Brain pericyte (primary cell): ENCODE results near the gene GLIS1.

Experiments
- DNase-seq: peaks from one replicate; pipeline ENCODE4 v3.0.0-alpha.2; 2012; ENCODE audit warnings: low read depth, low spot score

The GLIS1 gene

DNA sequence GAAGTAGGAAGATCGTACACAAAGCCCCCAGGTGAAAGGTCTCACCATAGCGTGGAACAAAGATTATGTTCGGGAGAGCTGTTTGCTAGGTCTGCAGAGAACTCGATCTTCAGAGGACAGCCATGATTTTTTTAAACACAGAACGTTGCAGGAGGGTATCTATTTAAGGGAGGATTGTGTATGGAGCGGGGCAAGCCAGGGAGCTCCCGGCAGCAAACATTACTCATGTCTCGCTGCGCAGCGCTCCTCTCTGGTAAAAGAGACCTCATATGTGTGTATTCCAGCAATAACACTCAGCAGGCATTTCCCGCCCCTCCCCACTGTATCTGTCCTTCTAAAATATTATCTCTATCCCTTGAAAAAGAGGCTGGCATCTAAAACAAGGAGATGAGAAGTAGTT is 2.7 kb downstream of the GLIS1 start:
- no peak for DNase-seq

DNA sequence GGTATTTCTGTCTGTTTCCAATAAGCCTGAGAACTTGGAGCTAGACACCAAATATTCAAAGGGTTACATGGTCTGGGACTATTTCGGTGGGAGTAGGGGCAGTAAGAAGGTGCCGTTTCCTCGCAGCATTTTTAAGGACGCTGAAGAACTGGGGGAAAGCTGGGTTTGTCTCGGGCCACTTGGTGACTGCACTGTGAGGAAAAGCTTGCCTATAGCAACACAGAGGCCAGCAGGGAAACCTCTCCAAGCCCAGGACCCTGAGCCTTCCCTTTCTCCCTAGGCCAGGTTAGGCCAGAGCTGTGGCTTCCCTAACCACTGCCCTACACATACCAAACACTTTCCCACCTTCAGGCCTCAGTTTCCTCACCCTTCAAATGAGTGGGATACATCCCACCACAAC is 3.3 kb downstream of the GLIS1 start:
- DNase-seq = no peak

DNA sequence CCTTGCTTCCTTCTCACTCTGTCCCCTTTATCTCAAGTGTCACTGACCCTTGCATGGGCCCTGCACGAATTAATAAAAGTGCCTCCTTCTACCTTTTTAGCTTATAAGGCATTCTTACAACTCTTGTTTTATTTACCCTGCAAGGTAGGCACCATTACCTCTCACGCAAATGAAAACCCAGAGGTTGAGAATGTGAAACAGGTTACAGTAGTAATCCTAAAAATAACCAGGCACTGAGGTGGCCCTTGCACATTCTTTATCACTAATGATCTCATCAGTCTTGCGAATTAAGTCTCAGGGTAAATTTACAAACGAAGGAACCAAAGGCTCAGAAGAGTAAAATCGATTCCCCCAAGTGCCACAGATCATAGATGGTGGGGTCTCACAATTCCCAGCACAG is 3.7 kb downstream of the GLIS1 start:
- no peak for DNase-seq

DNA sequence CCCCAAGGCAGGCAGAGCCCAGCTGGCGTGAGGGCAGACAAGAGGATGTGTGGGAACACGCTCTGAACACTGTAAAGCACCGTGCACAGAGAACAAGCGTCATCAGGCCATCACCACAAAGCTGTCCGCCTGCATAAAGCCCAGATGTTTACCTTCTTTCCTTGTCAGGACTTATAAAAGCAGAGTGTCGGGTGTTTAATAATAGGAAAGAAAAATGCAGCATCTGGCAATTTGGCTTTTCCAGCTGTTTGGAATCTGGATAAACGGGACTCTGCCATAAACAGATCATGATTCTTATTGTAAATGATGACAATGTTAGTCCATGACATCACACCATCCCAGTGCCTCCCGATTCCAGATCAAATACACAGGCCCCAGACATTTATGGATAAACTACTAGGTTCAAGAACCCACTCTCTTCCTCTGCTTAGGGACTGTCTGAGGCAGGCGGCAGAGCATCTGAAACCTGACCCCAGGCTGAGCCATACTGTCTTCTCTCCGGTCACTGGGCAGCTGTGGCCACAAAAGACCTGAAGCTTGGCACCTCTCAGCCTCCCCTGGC is 4.2 kb downstream of the GLIS1 start:
- no peak for DNase-seq

DNA sequence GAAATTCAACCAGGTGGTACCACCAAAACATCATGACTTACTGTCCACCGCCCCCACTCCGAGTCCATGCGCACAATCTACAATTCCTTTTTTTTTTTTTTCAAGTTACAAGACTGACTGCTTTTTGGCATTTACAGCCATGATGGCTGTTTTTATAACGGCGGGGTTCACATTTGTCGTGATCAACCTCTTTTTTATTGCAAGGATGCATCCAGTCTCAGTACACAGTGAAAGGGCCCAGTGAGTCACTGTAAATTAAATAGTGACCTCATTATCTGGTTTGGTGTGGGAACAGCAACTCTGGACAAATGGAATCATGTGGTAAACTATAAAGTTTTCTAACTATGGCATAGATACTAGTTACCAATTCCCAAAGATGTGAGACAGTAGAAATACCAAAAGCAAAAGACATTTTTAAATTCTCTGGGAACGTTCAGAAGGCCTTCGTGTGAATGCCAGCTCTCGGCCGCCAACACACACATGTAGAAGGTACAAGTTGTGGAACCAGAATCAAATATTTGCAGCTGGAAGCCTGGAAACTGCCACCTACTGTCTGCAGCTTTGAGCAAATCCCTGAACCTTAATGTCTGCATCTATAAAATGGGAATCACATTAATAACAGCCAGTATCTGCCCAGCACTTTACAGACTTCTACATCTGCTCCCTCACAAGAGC is 4.9 kb downstream of the GLIS1 start:
- no peak for DNase-seq

DNA sequence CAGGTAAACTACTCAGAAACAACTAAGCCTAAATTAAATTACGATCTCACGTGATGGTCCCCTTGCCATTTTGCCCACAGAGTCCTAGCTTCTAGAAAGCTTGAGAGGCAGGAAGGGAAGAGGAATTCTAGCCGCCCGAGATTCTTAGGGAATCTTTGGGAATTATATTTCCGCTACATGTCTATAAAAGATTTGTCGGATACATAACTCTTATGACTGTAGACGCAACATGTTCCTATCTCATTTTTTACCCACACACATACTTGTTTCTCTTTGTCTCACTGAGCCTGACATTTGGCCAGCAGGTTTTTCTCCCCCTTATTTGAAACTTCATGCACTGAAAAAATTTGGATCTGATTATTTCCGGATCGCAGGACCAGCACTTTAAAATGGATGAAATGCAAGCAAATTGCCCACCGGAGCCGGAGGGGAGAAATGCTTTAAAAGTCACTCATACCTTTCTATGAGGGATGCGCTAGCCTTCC is 5.5 kb downstream of the GLIS1 start:
- DNase-seq = no peak

DNA sequence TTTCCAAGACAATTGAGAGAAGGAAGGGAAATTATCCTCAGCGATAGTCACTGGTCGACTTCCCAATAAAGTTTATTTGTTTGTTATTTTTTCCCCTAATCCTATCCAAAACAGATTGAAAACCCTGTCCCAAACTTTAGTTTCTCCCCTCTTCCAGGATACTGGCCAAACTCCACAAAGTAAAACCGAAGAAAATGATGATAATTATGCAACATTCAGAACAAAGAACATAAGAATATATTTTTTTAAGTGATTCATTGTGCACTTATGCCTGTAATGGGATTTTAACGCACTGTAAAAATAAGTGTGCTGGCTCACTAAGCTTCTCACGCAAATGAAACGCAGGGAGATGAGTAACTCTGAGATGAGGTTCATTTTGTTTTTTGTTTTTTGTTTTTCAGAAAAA is 6.0 kb downstream of the GLIS1 start:
- no peak for DNase-seq

DNA sequence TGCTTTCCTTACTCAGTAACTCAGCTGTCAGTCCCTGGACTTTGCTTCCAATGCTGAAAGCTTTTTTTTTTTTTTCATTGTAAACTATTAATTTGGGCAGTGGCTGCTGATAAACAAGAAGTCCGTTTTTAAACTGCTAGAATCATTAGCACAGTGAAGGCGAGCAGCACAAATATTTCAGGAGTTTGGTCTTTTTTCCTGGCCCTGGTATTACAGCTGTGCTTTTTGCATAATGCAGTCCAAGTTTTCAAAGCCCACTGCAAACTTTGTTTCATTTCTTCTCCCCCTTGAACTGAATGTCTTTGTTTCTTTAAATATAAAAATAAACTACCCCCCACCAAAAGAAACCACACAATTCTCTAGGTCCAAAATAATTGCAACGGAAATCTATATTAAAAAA is 6.6 kb downstream of the GLIS1 start:
- DNase-seq = no peak

DNA sequence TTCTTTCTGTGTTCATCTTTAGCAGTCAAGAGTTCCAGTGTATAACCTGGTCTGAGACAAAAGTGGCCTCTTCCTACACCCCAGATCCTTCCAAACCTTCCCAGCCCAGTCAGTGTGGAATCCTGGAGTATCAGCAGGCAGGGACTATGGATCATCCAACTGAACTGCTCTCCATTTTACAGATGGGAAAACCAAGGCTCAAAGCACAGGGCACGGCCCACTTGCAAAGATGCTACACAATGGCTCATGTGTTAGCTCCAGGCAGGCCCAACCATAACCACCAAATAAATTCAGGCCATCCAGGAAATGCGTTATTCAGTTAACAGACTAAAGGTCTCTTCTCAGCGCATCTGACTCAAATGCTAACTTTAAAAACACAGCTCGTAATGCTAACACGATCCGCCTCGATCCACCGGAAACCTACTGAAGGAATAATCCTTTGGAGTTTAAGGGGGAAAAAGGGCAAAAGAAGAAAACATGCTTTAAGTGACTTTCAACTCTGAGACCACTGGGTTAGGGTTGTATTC is 7.1 kb downstream of the GLIS1 start:
- no peak for DNase-seq

DNA sequence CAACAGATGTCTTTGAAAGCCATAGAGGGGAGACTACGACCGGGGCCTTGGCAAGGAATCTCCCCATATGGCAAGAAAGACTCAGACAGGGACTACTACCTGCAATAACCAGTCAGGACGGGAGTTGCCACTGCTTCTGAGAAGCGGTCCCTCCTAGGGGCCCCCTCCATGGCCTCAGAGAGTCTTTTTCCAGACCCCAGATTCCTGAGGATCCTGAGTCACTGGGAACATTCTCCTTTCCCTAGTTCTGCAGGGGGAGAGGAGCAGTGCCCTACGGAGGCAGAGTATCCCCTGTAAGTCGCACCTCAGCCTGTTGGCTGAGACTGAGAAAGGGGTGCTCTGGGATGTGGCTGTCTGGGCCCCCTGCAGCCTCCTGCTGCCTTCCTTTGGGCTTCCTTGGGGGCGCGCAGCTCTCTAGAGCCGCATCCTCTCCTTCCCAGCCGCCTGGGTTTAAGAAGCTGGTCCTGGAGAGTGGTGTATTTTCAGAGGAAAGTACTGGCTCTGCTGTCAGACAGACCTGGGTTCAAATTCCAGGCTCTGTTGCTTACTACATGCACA is 7.8 kb downstream of the GLIS1 start:
- no peak for DNase-seq

DNA sequence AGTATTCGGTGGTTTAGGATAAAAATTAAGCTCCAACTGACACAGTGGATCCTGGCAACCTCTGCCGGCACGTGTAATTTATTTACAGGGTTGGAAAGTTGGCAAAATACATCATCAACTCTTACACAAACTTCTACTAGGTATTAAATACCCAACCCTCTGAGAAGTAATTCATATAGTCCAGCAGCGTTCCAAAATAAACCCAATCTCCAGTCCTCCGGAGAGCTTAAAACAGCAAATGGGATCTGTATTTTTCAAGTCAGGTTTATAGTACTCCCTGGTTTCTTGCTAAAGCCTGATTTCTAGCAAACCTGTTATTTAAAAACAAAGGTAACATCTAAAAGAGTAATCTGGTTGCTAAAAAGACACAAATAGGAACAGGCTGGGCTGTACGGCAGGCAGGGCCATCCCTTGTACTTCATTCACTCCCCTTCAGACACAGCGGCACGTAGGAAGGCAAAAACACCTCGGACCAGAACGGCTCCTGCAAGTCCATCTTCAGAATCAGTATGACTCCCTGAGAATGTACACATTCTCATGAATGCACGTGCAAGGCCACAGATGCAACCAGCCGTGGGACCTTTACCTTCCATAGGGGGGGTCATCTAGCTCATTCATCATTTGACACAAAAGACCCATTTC is 8.6 kb downstream of the GLIS1 start:
- DNase-seq = no peak

DNA sequence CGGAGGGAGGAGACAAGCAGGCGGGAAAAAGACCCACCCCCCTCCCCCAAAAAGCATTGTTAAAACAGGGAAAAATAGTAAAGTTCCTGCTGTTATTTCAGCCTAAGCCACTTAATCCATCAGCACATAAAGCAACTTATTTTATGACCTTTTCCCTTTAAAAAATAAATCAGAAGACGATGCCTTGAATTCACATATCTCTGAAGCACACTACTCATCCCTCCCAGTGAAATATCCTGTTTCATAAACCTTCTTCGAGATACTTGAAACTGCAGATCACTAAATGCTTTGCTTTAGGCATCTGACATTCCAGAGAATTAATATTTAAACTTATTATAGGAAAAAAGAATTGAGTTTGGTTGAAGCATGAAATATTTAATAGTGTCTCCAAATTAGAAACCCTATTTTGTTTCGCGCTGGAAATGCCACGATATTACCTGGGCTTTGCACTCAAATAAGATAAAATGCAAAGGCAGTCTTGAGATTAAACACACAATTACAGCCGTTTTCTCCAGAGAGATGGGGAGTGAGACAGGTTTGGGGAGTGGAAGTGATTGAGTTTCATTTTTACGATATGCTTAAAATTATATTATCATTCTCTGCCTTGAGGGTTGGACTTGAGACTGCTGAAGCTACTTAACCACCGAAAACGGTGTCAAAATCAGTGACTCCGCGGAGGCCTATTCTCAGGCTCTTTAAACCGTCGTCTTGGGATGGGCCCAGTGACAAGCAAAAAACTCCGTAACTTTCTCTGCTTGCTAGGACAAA is 9.3 kb downstream of the GLIS1 start:
- no peak for DNase-seq

DNA sequence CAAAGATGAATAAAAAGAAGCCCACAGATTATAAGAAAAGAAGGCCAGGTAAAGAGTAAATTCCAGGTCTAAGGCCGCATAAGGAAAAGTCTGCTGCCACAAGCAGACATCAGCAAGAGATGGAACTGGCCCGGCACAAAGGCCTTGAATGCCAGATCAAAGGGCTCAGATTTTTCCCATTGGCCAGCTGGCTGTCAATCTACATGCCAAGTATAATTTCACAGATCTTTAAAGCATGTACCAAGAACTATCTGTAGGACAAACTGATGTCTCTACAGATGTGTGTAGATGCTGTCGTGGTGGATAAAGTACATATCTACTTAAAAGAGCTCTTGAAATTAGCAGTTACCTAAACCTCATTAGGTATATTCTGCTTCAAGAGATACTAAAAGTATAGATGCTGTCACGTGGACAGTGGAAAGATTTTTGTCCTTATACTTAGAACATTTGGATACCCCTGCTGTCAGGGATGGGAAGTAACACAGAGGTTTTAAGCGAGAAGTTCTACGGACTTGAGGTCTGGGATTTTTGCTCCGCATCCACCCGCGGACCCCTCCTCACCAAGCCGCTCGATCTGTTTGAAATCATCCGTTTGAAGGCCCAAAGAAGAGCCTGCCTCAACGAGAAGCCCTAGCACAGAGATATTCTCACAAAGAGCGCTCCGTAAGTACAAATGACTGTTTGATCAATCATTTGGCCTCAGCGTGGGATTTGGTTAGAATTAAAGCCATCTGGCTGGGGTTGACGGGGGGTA is 10.1 kb downstream of the GLIS1 start:
- DNase-seq = no peak

DNA sequence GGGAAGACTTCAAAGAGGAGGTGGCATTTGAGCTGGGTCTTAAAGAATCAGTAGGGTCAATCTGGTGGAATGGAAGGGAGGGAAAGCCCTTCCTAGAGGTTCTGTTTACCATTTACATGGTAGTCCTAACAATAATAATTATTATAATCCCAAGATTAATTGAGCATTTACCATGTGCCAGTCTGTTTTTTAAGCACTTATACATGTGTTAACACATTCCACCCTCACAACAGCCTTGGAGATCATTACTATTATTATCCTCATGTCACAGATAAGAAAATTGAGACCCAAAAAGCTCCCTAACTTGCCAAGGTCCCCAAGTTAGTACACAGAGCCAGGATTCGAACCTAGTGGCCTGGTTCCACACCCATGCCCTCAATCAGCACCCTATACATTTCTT is 10.8 kb downstream of the GLIS1 start:
- no peak for DNase-seq

DNA sequence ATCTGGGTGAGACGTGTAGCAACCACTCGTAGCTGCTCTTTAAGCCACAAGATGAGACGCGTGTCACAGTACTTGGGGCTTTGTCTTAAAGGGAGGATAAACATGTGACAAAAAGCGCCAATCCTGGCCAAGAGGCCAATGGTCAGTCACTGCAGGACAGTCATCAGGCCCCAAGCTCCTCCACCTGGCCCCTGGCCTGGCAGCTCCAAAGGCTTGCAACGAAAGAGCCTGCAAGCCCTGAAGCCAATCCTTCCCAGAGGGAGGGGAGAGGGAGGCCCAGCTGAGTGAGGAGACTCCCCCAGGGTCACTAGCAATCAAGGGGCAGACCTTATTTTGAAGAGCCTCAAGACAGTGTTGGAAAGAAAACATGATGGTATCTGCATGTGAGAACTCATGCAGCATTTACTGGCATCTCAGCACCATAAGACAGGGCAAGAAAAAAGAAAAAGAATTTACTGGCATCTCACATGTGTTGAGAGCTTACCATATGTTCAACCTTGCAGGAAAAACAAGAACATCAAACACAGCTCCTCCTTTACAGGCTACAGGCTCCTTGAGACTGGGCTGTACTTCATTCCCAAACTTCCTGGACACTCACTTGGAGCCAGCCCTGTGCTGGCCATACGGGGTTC is 11.4 kb downstream of the GLIS1 start:
- DNase-seq = no peak

DNA sequence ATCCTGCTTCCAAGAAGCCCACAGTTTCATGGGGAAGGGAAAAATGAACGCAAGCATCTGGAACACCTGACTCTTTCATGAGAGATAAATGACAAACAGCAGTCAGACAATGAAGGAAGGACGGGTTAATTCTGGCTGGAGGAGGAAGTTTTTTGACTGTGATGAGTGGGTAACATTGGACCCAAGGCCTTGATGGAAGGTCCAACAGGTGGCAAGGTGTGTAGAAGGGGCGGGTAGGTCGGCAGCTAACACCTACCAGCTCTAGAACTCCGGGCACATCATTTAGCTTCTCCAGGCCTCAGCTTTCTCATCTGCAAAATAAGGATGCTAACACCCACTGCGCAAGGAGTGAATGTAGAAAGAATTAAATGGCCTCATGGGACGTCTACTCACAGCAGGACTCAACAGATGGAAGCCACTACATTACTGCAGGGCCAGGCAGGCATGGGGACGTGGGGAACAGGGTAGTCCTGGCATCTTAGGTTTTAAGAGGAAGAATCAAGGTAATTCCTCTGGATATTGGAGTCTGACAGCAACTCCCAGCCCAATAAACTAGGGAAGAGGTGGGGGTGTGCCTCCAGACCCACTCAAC is 12.9 kb downstream of the GLIS1 start:
- DNase-seq = no peak

DNA sequence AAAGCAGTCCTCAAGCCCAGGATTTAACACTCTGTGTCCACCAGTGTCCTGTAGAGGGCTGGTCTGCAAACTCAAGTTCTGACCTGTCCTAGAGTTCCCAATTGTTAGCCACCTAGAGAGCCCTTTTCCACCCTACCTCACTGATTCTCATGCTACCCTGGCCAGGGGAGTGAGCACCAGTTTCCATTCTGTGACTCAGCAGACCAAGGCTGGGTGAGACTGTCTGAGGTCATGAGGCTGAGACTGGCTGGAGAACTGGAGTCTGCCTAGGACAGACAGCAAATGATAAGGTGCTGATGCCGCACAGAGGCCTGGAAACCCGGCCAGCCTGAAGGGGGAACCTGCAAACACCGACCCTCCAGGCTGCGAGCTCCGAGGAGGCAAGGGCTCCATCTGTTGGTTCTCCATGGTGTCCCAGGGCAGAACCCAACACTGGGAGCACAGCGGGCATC is 13.7 kb downstream of the GLIS1 start:
- no peak for DNase-seq

DNA sequence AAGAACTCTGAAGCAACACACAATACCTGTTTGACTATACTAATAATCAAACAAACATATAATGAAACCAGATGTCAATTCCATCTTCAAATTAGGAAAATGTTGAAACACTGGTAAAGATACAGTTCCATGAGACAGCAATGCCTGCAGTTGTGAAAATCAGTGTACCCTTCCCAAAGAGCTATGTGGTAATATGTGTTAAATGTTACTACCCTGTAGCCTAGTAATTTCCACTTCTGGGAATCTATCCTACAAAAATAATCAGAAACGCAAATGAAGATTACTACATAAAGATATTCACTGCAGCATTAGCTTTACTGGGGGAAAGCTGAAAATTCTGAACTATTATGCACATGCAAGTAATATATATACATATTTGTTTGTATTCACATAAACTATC is 16.9 kb downstream of the GLIS1 start:
- DNase-seq = no peak

DNA sequence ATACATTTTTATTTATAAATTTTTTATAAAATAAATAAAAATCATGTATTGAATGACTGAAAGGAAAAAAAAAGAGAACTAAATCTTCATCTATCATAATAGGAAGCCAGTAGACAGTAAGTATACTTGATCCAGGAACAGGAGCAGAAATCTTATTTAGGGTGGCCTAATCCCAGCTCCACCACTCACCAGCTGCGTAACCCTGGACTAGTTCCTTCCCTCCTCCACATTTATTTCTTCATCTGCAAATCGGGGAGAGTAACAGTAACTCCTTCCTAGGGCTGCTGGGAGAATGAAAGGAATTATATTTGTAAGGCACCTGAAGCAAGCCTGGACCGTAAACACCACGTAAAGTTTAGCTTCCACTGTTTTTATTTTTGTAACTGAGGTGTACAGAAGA is 17.9 kb downstream of the GLIS1 start:
- no peak for DNase-seq

DNA sequence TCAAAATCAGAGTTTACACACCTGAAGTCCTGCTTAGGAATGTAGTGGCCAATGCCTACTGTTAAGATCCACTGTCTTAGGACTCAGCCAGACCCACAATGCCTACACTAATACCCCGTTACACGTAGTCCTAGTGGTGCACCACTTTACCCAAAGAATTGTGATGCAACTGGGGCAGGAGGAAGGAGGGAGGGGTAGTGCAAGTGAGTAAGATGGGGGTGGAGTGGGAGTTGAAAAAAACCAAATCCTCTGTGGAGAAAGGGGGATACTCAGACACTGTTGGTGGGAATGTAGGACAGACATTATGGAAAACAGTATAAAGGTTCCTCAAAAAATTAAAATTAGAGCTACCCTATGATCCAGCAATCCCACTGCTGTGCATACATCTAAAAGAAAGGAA is 19.5 kb downstream of the GLIS1 start:
- no peak for DNase-seq
